A549 (cell line): Measurements from ENCODE around the gene FIBIN. TPM values are rescaled to one million over a fixed set of nuclear protein-coding genes. Genes with fewer than 3 reads are reported as not detected.
"Not testable (repeated sequence)": the region's sequence is repeated elsewhere in the genome, so short reads cannot be mapped to it uniquely, and the experiment has no call there.

Experiments
- ATAC-seq, 2 experiments: fragments of 200-7000 bp in 1 of 2; fragments of >200 bp in 1 of 2; cut with Nextera tagmentation in 1 of 2; cut with Tn5 transposase in 1 of 2; 3 replicates each; pipeline versions ENCODE4 v1.8.0 to v1.9.1; 2018 to 2020; ENCODE audit warnings: mild to moderate bottlenecking in 1 of 2, moderate library complexity in 1 of 2
- CTCF ChIA-PET: fragments of 300-600 bp; sonication (Branson Sonifier 250); formaldehyde crosslinking; extraction: SDS; loops from one replicate; lab custom pipeline; 2021; ENCODE audit warnings: antibody characterized with exemption, inconsistent platforms; lab: Yijun Ruan, JAX
- POLR2A ChIA-PET: fragments of 350-600 bp; formaldehyde crosslinking; extraction: SDS; loops from one replicate; lab custom pipeline; 2021; ENCODE audit warnings: antibody characterized with exemption, inconsistent platforms; lab: Yijun Ruan, JAX
- DNase-seq, 2 experiments: peaks; one replicate each; pipeline versions ENCODE4 v3.0.0 to v3.0.0-alpha.2; 2011 to 2016; ENCODE audit warnings: low read depth in 1 of 2, low spot score in 1 of 2
- FAIRE-seq: peaks from 2 replicates; lab custom pipeline; 2011; peaks lifted over from hg19 to GRCh38; lab: Jason Lieb, UNC
- H3K27ac ChIP-seq, 2 experiments: fragments of >200 bp; sonication (Bioruptor Twin); formaldehyde crosslinking; 3 replicates each; pipeline ENCODE4 v1.5.1; 2016 to 2017
- H3K4me1 ChIP-seq: fragments of >200 bp; sonication (Bioruptor Twin); formaldehyde crosslinking; 3 replicates; pipeline ENCODE4 v1.6.1; 2016
- H3K4me2 ChIP-seq: fragments of >200 bp; sonication (Bioruptor Twin); formaldehyde crosslinking; 3 replicates; pipeline ENCODE4 v1.6.1; 2016
- H3K4me3 ChIP-seq: fragments of >200 bp; sonication (Bioruptor Twin); formaldehyde crosslinking; 3 replicates; pipeline ENCODE4 v1.5.1; 2016
- H3K9me3 ChIP-seq: fragments of >200 bp; sonication (Bioruptor Twin); formaldehyde crosslinking; 3 replicates; pipeline ENCODE4 v1.6.1; 2016
- BHLHE40 ChIP-seq: IDR thresholded peaks from 2 replicates; pipeline ENCODE4 v1.6.1; 2012; ENCODE audit warnings: low read depth, low read length, inconsistent platforms
- CEBPB ChIP-seq, 2 experiments: fragments of >200 bp in 1 of 2; sonication (Bioruptor Twin) in 1 of 2; formaldehyde crosslinking in 1 of 2; IDR thresholded peaks; 2 replicates each; pipeline ENCODE4 v1.6.1; 2012 to 2016
- EHF ChIP-seq: fragments of 250-450 bp; sonication (Bioruptor Pico); IDR thresholded peaks from 2 replicates; pipeline ENCODE4 v1.5.0; 2020; ENCODE audit warnings: mild to moderate bottlenecking
- EHMT2 ChIP-seq: fragments of 200-600 bp; sonication (generic); IDR thresholded peaks from 2 replicates; pipeline ENCODE4 v1.6.1; 2016; ENCODE audit warnings: antibody characterized with exemption, low read depth, mild to moderate bottlenecking, moderate library complexity
- EP300 ChIP-seq, 2 experiments: fragments of >200 bp; sonication (Bioruptor Twin); formaldehyde crosslinking; IDR thresholded peaks; 2 replicates in 1 of 2; 3 replicates in 1 of 2; pipeline ENCODE4 v1.6.1; 2016 to 2017
- FOSL2 ChIP-seq, 2 experiments: fragments of 450-650 bp in 1 of 2; fragments of >200 bp in 1 of 2; sonication (Bioruptor Twin) in 1 of 2; formaldehyde crosslinking; IDR thresholded peaks; 2 replicates each; pipeline versions ENCODE4 v1.5.0 to v1.6.1; 2016 to 2020; ENCODE audit warnings: mild to moderate bottlenecking in 1 of 2, moderate library complexity in 1 of 2
- FOXS1 ChIP-seq: fragments of 250-450 bp; sonication (Bioruptor Pico); IDR thresholded peaks from 2 replicates; pipeline ENCODE4 v1.5.0; 2020; ENCODE audit warnings: mild to moderate bottlenecking, moderate library complexity
- HES2 ChIP-seq: fragments of >200 bp; sonication (Bioruptor Twin); formaldehyde crosslinking; IDR thresholded peaks from 2 replicates; pipeline ENCODE4 v1.6.1; 2016
- HEYL ChIP-seq: fragments of 250-450 bp; sonication (Bioruptor Pico); IDR thresholded peaks from 2 replicates; pipeline ENCODE4 v1.8.0; 2021; ENCODE audit warnings: mild to moderate bottlenecking, moderate library complexity
- HOXB5 ChIP-seq: fragments of 250-450 bp; sonication (Bioruptor Pico); IDR thresholded peaks from 2 replicates; pipeline ENCODE4 v1.5.0; 2020; ENCODE audit warnings: mild to moderate bottlenecking, moderate library complexity
- KDM1A ChIP-seq: fragments of 200-600 bp; sonication (generic); IDR thresholded peaks from 2 replicates; pipeline ENCODE4 v1.6.1; 2016; ENCODE audit warnings: low read depth, mild to moderate bottlenecking
- KDM5A ChIP-seq: fragments of 200-600 bp; sonication (generic); IDR thresholded peaks from 2 replicates; pipeline ENCODE4 v1.6.1; 2016; ENCODE audit warnings: antibody characterized with exemption, mild to moderate bottlenecking
- MAX ChIP-seq: IDR thresholded peaks from 2 replicates; pipeline ENCODE4 v1.6.1; 2012
- MYC ChIP-seq: IDR thresholded peaks from 2 replicates; pipeline ENCODE4 v1.6.1; 2012; ENCODE audit warnings: mild to moderate bottlenecking, inconsistent platforms, low read length, improper control_type of control experiment, borderline replicate concordance
- NFE2L2 ChIP-seq: fragments of 150-350 bp; conservative IDR thresholded peaks from 2 replicates; pipeline ENCODE4 v1.6.1; 2014; ENCODE audit warnings: low read length
- NR3C1 ChIP-seq: fragments of >200 bp; sonication (Bioruptor Twin); formaldehyde crosslinking; IDR thresholded peaks from 3 replicates; pipeline ENCODE4 v1.6.1; 2017
- POLR2AphosphoS2 ChIP-seq: conservative IDR thresholded peaks from 2 replicates; pipeline ENCODE4 v1.6.1; 2012; ENCODE audit warnings: low read length, improper control_type of control experiment, inconsistent platforms
- RFX5 ChIP-seq: fragments of 450-650 bp; IDR thresholded peaks from 2 replicates; pipeline ENCODE4 v1.7.1; 2014; ENCODE audit warnings: antibody characterized with exemption, mild to moderate bottlenecking, moderate library complexity
- SMC3 ChIP-seq: fragments of >200 bp; sonication (Bioruptor Twin); formaldehyde crosslinking; IDR thresholded peaks from 3 replicates; pipeline ENCODE4 v1.6.1; 2018; ENCODE audit warnings: inconsistent platforms
- TFCP2L1 ChIP-seq: fragments of 250-450 bp; sonication (Bioruptor Pico); IDR thresholded peaks from 2 replicates; pipeline ENCODE4 v1.5.0; 2021; ENCODE audit warnings: mild to moderate bottlenecking
- TP53 ChIP-seq: fragments of 250-450 bp; sonication (Bioruptor Pico); IDR thresholded peaks from 2 replicates; pipeline ENCODE4 v1.5.0; 2021; ENCODE audit warnings: mild to moderate bottlenecking, moderate library complexity
- ZNF302 ChIP-seq: fragments of 250-450 bp; sonication (Bioruptor Pico); IDR thresholded peaks from 2 replicates; pipeline ENCODE4 v1.9.0; 2021; ENCODE audit warnings: inconsistent platforms, mild to moderate bottlenecking, moderate library complexity
- ZSCAN20 ChIP-seq: fragments of 250-450 bp; sonication (Bioruptor Pico); IDR thresholded peaks from 2 replicates; pipeline ENCODE4 v1.8.0; 2022; ENCODE audit warnings: mild to moderate bottlenecking, moderate library complexity
- WGBS: methylation state at CpG from one replicate; pipeline ENCODE4 v1.1.6; 2017; ENCODE audit errors: missing lambda C conversion rate; 5-methylcytosine and 5-hydroxymethylcytosine counted together
- polyA plus RNA-seq, 4 experiments: library from polyadenylated mRNA; depleted of rRNA in 3 of 4; stranded (reverse); fragments of >200 nt; fragmentation: RNase III in 1 of 4; extraction: RNeasy Plus Mini Kit Qiagen cat#74134 plus additional on column Dnase treatment in 1 of 4; gene quantifications; 2 replicates in 3 of 4; 3 replicates in 1 of 4; pipeline ENCODE4 v1.2.3, GENCODE V29; 2011 to 2017

Gene FIBIN
- polyA plus RNA-seq, 2 of the 4 experiments (the other 2 are of a cell fraction) = 0.22 TPM; not detected in 1

GRCh38 chr11:26997378-26997777 is 3.5 kb downstream of the FIBIN start:
- no peak for TF ChIP-seq KDM1A
- TF ChIP-seq FOSL2 (IDR thresholded peaks at IDR 0.05) = no peak
- TF ChIP-seq FOSL2 (CRISPR knock-in tag; IDR thresholded peaks at IDR 0.05) = no peak
- no peak for TF ChIP-seq RFX5
- TF ChIP-seq EP300 (IDR thresholded peaks at IDR 0.05) = no peak
- no peak for TF ChIP-seq MAX
- no peak for TF ChIP-seq CEBPB (IDR thresholded peaks at IDR 0.05)
- TF ChIP-seq EHF (CRISPR knock-in tag) = no peak
- no peak for TF ChIP-seq TP53 (CRISPR knock-in tag)
- TF ChIP-seq TFCP2L1 (CRISPR knock-in tag) = no peak
- no peak for TF ChIP-seq HEYL (CRISPR knock-in tag)
- TF ChIP-seq HES2 = no peak
- no peak for TF ChIP-seq ZSCAN20 (CRISPR knock-in tag)
- TF ChIP-seq HOXB5 (CRISPR knock-in tag) = no peak
- TF ChIP-seq ZNF302 (CRISPR knock-in tag) = no peak
- TF ChIP-seq FOXS1 = no peak
- no peak for TF ChIP-seq KDM5A
- no peak for TF ChIP-seq EHMT2
- TF ChIP-seq POLR2AphosphoS2 = no peak
- TF ChIP-seq, all 56 proteins: peak for 0
- no peak for DNase-seq
- ChIA-PET POLR2A (no interaction called here), CTCF (no interaction called here)
- H3K4me1 ChIP-seq = no peaks in the 10 kb centered on the region
- H3K4me3 ChIP-seq = no peak overlapping the region
- no peaks in the 10 kb centered on the region for H3K9me3 ChIP-seq
- no peak for ATAC-seq
- no peak overlapping the region for H3K27ac ChIP-seq
- no peak overlapping the region for H3K4me2 ChIP-seq
- 30% methylated on average over 2 of the region's 2 CpGs for WGBS
- no peak for FAIRE-seq

GRCh38 chr11:27001136-27001730 is 7.3 kb downstream of the FIBIN start:
- H3K4me3 ChIP-seq, CTCF ChIA-PET, POLR2A ChIA-PET, FAIRE-seq, DNase-seq, H3K4me2 ChIP-seq, H3K9me3 ChIP-seq, H3K4me1 ChIP-seq, H3K27ac ChIP-seq, ATAC-seq: not testable (repeated sequence)
- 5% methylated on average over 4 of the region's 4 CpGs for WGBS

- WGBS = 25% methylated on average over 3 of the region's 3 CpGs
- no peak overlapping the region for H3K27ac ChIP-seq
- no peak for FAIRE-seq
- ChIA-PET POLR2A (no interaction called here), CTCF (interaction anchor here (0.7 kb wide), 1 partner anchor 211 kb away, joined by 3 read pairs; no protein-coding TSS in a partner anchor)
- no peak overlapping the region for H3K4me3 ChIP-seq
- no peak for ATAC-seq
- no peak for TF ChIP-seq MYC
- TF ChIP-seq SMC3 = no peak
- no peak for TF ChIP-seq TP53 (CRISPR knock-in tag)
- no peak for TF ChIP-seq NFE2L2
- TF ChIP-seq EHF (CRISPR knock-in tag) = no peak
- no peak for TF ChIP-seq BHLHE40
- no peak for TF ChIP-seq NR3C1
- TF ChIP-seq, all 56 proteins: peak for 0
- no peaks in the 10 kb centered on the region for H3K9me3 ChIP-seq
- no peak for DNase-seq
- no peaks in the 10 kb centered on the region for H3K4me1 ChIP-seq
- H3K4me2 ChIP-seq = no peak overlapping the region
These were observed 8.5 kb downstream of the FIBIN start for GRCh38 chr11:27002431-27002830.
